ENCODE results near the gene PIP5K1B. TPM values are rescaled to one million over a fixed set of nuclear protein-coding genes. Genes with fewer than 3 reads are reported as not detected.

PIP5K1B gene
- total and polyA plus RNA-seq, 10 of the 15 experiments (the other 5 are each of a cell fraction or from before 2014, with no cell fraction given) = 6.8 to 16.3 (median 10.6) TPM

- H2AFZ ChIP-seq (ENCODE audit: control insufficient read depth, low read depth, low read length) = no peak overlapping the region
- H3K4me1 ChIP-seq (ENCODE audit: control insufficient read depth, insufficient read depth, low read length) = peaks cover 56% of the 10 kb centered on the region
- in situ Hi-C loops (cut with MboI) = no loop called here
- ChIA-PET SMC1A (ENCODE audit: uncharacterized antibody, unreplicated experiment) (interaction anchor here (0.7 to 12.2 kb wide), 17 partner anchors 10 to 298 kb away, joined by 3 to 160 read pairs (median 4); a partner anchor contains a TSS), POLR2A (interaction anchor here (0.6 to 1.5 kb wide), 6 partner anchors 9 to 238 kb away, joined by 3 to 9 read pairs (median 4); no protein-coding TSS in a partner anchor), RAD21 (ENCODE audit: unreplicated experiment) (interaction anchor here (0.5 to 3.6 kb wide), 14 partner anchors 9 to 406 kb away, joined by 3 to 25 read pairs (median 4); no protein-coding TSS in a partner anchor), CTCF (interaction anchor here (0.7 to 2.5 kb wide), 17 partner anchors 8 to 400 kb away, joined by 3 to 23 read pairs (median 4); partner anchors contain the start of gene FXN)
- no peak overlapping the region for H3K4me3 ChIP-seq
- DNase-seq (ENCODE audit: low read depth, low spot score) (no peak), ATAC-seq (peak; percentile 11; the same call in 1 of the 3 replicates), FAIRE-seq (no peak)
- BruUV-seq (replicated peaks) = no TSS peak
- no peaks in the 10 kb centered on the region for H3K79me2 ChIP-seq (ENCODE audit: control insufficient read depth, insufficient read depth, low read length)
- intact Hi-C loops (cut with micrococcal nuclease; ENCODE audit: unreplicated experiment) = no loop called here
- peak overlapping the region; percentile 58 for H3K4me2 ChIP-seq (ENCODE audit: control insufficient read depth, insufficient read depth)
- 65% methylated on average over 3 of the region's 3 CpGs for WGBS (ENCODE audit: insufficient coverage, insufficient replicate concordance, low lambda C conversion rate, missing lambda C conversion rate)
- H3K27ac ChIP-seq (ENCODE audit: control insufficient read depth, insufficient read depth) = peak overlapping the region; percentile 70
- H3K36me3 ChIP-seq (ENCODE audit: control insufficient read depth in 2 of 2, insufficient read depth in 2 of 2, low read length in 1 of 2) = no peaks in the 10 kb centered on the region; a peak in 1 of 4 replicates
- H3K27me3 ChIP-seq (replicated peaks in 1 of 2; ENCODE audit: control insufficient read depth in 2 of 2, insufficient read depth in 2 of 2, low read length in 1 of 2) = no peaks in the 10 kb centered on the region
- H3K9me3 ChIP-seq (replicated peaks; ENCODE audit: control insufficient read depth, insufficient read depth, low read length) = no peaks in the 10 kb centered on the region
- no peaks in the 10 kb centered on the region for H4K20me1 ChIP-seq (ENCODE audit: control insufficient read depth, insufficient read depth)
- no peak overlapping the region; the same call in 1 of the 2 replicates for H3K9ac ChIP-seq (ENCODE audit: control insufficient read depth, insufficient read depth, low read length)
- no peak for TF ChIP-seq STAT1 (conservative IDR thresholded peaks at IDR 0.05)
- no peak for TF ChIP-seq BMI1 (IDR thresholded peaks at IDR 0.05; ENCODE audit: borderline replicate concordance)
- TF ChIP-seq RAD51 (IDR thresholded peaks at IDR 0.05) = no peak
- no peak for TF ChIP-seq YBX1 (IDR thresholded peaks at IDR 0.05)
- no peak for TF ChIP-seq MEF2B (IDR thresholded peaks at IDR 0.05; ENCODE audit: partially characterized antibody, poor library complexity, severe bottlenecking)
- no peak for TF ChIP-seq ZNF592 (IDR thresholded peaks at IDR 0.05)
- TF ChIP-seq RELA (IDR thresholded peaks at IDR 0.05; ENCODE audit: borderline replicate concordance, partially characterized antibody) = no peak
- no peak for TF ChIP-seq TCF12 (IDR thresholded peaks at IDR 0.05; ENCODE audit: low read depth, low read length)
- TF ChIP-seq PAX5 (IDR thresholded peaks at IDR 0.05; ENCODE audit: borderline replicate concordance, low read depth, low read length) = no peak
- TF ChIP-seq CBFB (IDR thresholded peaks at IDR 0.05; ENCODE audit: low read depth) = no peak
- TF ChIP-seq TCF7 (IDR thresholded peaks at IDR 0.05; ENCODE audit: borderline replicate concordance) = no peak
- TF ChIP-seq CREM (IDR thresholded peaks at IDR 0.05; ENCODE audit: low read depth) = no peak
- TF ChIP-seq SREBF1 (IDR thresholded peaks at IDR 0.05; ENCODE audit: low read length) = no peak
- no peak for TF ChIP-seq E2F8 (IDR thresholded peaks at IDR 0.05; ENCODE audit: low read depth, partially characterized antibody)
Observed at GRCh38 chr9:68983522-68984424, 278.7 kb downstream of the PIP5K1B start.
